ENCODE data around the gene PDIA4. TPM values are rescaled to one million over a fixed set of nuclear protein-coding genes. Genes with fewer than 3 reads are reported as not detected.

PDIA4 gene
- total RNA-seq, 4 donors from 2014 or later = 57.1 to 100 (median 61.6) TPM

DNA sequence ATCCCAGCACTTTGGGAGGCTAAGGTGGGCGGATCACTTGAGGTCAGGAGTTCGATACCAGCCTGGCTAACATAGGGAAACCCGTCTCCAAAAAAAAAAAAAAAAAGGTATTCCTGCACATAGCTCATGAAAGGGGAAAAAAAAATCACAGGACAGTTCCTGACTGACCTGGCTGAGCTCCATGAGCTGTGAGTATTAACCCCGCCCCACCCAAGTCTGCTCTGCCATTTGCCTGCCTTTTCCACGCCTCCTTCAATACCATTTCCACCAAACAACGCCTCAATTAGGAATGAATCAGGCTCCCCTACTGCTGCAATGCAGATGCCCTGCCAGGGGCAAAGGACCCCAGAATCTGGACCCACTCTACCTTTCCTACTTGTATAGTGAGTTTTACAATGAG lies 55.0 kb downstream of the PDIA4 start:
- TF ChIP-seq POLR2A (IDR thresholded peaks at IDR 0.05) = no peak
- TF ChIP-seq, protein P1, sequence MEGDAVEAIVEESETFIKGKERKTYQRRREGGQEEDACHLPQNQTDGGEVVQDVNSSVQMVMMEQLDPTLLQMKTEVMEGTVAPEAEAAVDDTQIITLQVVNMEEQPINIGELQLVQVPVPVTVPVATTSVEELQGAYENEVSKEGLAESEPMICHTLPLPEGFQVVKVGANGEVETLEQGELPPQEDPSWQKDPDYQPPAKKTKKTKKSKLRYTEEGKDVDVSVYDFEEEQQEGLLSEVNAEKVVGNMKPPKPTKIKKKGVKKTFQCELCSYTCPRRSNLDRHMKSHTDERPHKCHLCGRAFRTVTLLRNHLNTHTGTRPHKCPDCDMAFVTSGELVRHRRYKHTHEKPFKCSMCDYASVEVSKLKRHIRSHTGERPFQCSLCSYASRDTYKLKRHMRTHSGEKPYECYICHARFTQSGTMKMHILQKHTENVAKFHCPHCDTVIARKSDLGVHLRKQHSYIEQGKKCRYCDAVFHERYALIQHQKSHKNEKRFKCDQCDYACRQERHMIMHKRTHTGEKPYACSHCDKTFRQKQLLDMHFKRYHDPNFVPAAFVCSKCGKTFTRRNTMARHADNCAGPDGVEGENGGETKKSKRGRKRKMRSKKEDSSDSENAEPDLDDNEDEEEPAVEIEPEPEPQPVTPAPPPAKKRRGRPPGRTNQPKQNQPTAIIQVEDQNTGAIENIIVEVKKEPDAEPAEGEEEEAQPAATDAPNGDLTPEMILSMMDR (IDR thresholded peaks at IDR 0.05) = no peak
- no peaks in the 10 kb centered on the region for H3K4me1 ChIP-seq

DNA sequence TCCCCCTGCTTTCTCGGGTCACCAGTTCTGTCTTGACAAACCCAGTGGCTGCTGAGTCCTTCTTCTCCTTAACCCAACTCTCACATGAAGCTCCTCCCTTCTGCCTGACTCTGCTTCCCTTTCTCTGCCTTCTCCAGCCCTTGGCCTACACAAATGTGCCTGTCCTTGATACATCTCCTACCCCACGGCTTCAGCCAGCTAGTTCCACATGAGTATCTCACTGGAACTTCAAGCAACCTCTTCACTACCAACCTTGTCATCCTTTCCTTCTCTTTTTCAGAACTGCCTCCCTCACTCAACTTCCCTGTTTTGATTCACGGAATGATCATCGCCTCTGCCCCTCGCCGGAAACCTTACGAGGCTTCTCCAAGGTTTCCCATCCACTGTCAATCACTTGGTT lies 55.9 kb downstream of the PDIA4 start:
- Histone ChIP-seq H3K4me3 (no peak overlapping the region), H3K36me3 (no peaks in the 10 kb centered on the region), H3K9me3 (no peaks in the 10 kb centered on the region), H3K27ac (no peak overlapping the region), H3K27me3 (no peaks in the 10 kb centered on the region), H3K4me1 (no peaks in the 10 kb centered on the region)
- DNase-seq = no peak
- TF ChIP-seq, protein P1 (IDR thresholded peaks at IDR 0.05) = no peak
- no peak for TF ChIP-seq POLR2A (IDR thresholded peaks at IDR 0.05)

More for the DNA sequence above, 55.0 kb downstream of the PDIA4 start:
- Histone ChIP-seq H3K36me3 (no peaks in the 10 kb centered on the region), H3K27me3 (no peaks in the 10 kb centered on the region), H3K4me3 (no peak overlapping the region), H3K27ac (no peak overlapping the region), H3K9me3 (no peaks in the 10 kb centered on the region)
- no peak for DNase-seq

DNA sequence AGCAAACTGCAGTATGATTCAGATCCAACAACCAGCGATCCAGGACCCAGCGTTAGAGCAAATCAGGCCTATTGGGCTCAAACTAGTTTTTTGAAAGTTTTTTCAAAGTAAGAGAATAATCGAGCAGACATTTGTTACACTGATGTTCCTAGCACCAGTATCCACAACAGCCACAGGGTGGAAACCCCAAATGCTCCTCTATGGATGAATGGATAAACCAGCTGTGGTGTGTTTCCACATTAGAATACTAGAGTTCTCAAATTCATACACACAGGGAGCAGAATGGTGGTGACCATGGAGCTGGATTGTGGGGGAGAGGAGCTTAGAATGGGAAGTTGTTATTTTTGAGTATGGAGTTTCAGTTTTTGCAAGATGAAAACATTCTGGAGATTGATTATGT lies 60.7 kb downstream of the PDIA4 start:
- H3K36me3 ChIP-seq = no peaks in the 10 kb centered on the region
- DNase-seq = no peak
- TF ChIP-seq, protein P1 (IDR thresholded peaks at IDR 0.05) = no peak
- TF ChIP-seq POLR2A (IDR thresholded peaks at IDR 0.05) = no peak
- H3K4me3 ChIP-seq = no peak overlapping the region
- no peak overlapping the region for H3K27ac ChIP-seq
- no peaks in the 10 kb centered on the region for H3K9me3 ChIP-seq
- no peaks in the 10 kb centered on the region for H3K27me3 ChIP-seq
- peaks cover 0 to 12% (median 2%) of the 10 kb centered on the region in 4 donors for H3K4me1 ChIP-seq

DNA sequence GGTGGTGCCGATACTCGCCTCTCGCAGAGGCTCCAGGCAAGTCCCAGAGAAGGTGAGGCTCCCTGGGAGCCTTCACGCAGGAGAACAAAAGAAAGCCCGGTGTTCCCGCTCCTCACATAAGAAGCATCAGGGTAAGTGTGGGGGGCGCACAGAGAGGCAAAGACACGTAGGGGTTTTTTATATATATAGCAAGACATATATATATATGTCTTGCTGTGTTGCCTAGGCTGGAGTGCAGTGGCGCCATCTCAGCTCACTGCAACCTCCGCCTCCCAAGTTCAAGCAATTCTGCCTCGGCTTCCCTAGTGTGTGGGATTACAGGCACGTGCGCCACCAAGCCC lies 61.3 kb downstream of the PDIA4 start:
- Histone ChIP-seq H3K4me1 (peaks cover 0 to 16% (median 2%) of the 10 kb centered on the region in 4 donors), H3K27ac (no peak overlapping the region), H3K27me3 (no peaks in the 10 kb centered on the region), H3K4me3 (peak overlapping the region; percentile 34 to 53 (median 46)), H3K36me3 (no peaks in the 10 kb centered on the region), H3K9me3 (no peaks in the 10 kb centered on the region)
- no peak for DNase-seq
- TF ChIP-seq, protein P1 (IDR thresholded peaks at IDR 0.05) = no peak
- TF ChIP-seq POLR2A (IDR thresholded peaks at IDR 0.05) = no peak

DNA sequence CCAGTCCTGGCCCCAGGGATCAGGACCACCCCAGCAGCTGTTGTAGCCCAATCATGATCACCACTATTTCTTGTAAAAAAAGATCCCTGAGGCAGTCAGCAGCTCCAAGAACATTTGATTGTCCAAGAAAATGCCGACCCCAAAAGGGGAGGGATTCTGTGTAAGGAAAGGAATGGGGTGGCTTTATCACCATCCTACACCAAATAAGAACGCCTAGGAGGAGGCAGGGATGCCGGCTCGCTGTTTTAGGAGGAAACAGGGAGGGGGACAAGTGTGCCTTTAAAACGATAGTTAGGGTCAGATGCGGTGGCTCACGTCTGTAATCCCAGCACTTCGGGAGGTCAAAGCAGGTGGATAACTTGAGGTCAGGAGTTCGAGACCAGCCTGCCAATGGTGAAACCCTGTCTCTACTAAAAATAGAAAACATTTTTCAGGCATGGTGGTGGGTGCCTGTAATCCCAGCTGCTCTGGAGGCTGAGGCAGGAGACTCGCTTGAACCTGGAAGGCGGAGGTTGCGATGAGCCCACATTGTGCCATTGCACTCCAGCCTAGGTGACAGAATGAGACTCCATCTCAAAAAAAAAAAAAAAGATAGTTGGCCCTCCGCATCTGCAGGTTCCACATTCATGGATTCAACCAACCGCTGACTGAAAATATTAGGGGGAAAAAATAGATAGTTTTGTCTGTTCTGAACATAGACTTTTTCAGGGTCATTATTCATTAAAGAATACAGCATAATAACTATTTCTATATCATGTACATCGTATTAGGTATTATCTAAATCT lies 63.6 kb downstream of the PDIA4 start:
- Histone ChIP-seq H3K4me1 (peaks cover 0 to 16% (median 2%) of the 10 kb centered on the region in 4 donors), H3K27me3 (no peaks in the 10 kb centered on the region), H3K4me3 (peak overlapping the region in 3 of 4 donors; percentile 45 to 68 (median 65)), H3K36me3 (no peaks in the 10 kb centered on the region), H3K27ac (peak overlapping the region in 2 of 4 donors; percentile 13 to 65), H3K9me3 (no peaks in the 10 kb centered on the region)
- TF ChIP-seq, protein P1 (IDR thresholded peaks at IDR 0.05) = no peak
- no peak for TF ChIP-seq POLR2A (IDR thresholded peaks at IDR 0.05)
- DNase-seq = peak in 1 of 3 donors; percentile 48
